ENCODE data around the gene FAM114A1. TPM values are rescaled to one million over a fixed set of nuclear protein-coding genes. Genes with fewer than 3 reads are reported as not detected.
A peak's percentile ranks its signal among the peaks of the same experiment; 100 is the strongest.

FAM114A1 gene
- polyA plus RNA-seq, 3 donors: 30.4 to 36.7 (median 32.9) TPM

- DNase-seq (ENCODE audit: low read depth in 3 of 3, low spot score in 2 of 3): no peak
Observed at GRCh38 chr4:38857354-38858096, 10.1 kb upstream of the FAM114A1 start.

GRCh38 chr4:38858097-38858420, 9.5 kb upstream of the FAM114A1 start:
- no peak for DNase-seq (ENCODE audit: low read depth in 3 of 3, low spot score in 2 of 3)

- no peak for DNase-seq (ENCODE audit: low read depth in 3 of 3, low spot score in 2 of 3)
Observed at GRCh38 chr4:38859501-38859900, 8.1 kb upstream of the FAM114A1 start.

GRCh38 chr4:38860788-38861424, 6.7 kb upstream of the FAM114A1 start:
- no peak for DNase-seq (ENCODE audit: low read depth in 3 of 3, low spot score in 2 of 3)

- no peak for DNase-seq (ENCODE audit: low read depth in 3 of 3, low spot score in 2 of 3)
Observed at GRCh38 chr4:38861791-38862190, 5.8 kb upstream of the FAM114A1 start.

GRCh38 chr4:38865445-38865844, 2.2 kb upstream of the FAM114A1 start:
- DNase-seq (ENCODE audit: low read depth in 3 of 3, low spot score in 2 of 3): no peak

GRCh38 chr4:38866973-38867477, 581 bp upstream of the FAM114A1 start:
- peak in 1 of 3 donors; percentile 36 for DNase-seq (ENCODE audit: low read depth in 3 of 3, low spot score in 2 of 3)

- peak; percentile 12 to 18 (median 13) for DNase-seq (ENCODE audit: low read depth in 3 of 3, low spot score in 2 of 3)
Observed at GRCh38 chr4:38868059-38868960, 704 bp downstream of the FAM114A1 start.

- DNase-seq (ENCODE audit: low read depth in 3 of 3, low spot score in 2 of 3): no peak
Observed at GRCh38 chr4:38869511-38869910, 1.9 kb downstream of the FAM114A1 start.

- DNase-seq (ENCODE audit: low read depth in 3 of 3, low spot score in 2 of 3): no peak
Observed at GRCh38 chr4:38870098-38870808, 2.6 kb downstream of the FAM114A1 start.

- no peak for DNase-seq (ENCODE audit: low read depth in 3 of 3, low spot score in 2 of 3)
Observed at GRCh38 chr4:38871593-38871992, 4.0 kb downstream of the FAM114A1 start.

- DNase-seq (ENCODE audit: low read depth in 3 of 3, low spot score in 2 of 3): no peak
Observed at GRCh38 chr4:38872620-38873019, 5.0 kb downstream of the FAM114A1 start.

- peak in 1 of 3 donors; percentile 7 for DNase-seq (ENCODE audit: low read depth in 3 of 3, low spot score in 2 of 3)
Observed at GRCh38 chr4:38873290-38873944, 5.8 kb downstream of the FAM114A1 start.

- no peak for DNase-seq (ENCODE audit: low read depth in 3 of 3, low spot score in 2 of 3)
Observed at GRCh38 chr4:38876636-38877035, 9.0 kb downstream of the FAM114A1 start.

- DNase-seq (ENCODE audit: low read depth in 3 of 3, low spot score in 2 of 3): no peak
Observed at GRCh38 chr4:38884254-38884653, 16.6 kb downstream of the FAM114A1 start.

- DNase-seq (ENCODE audit: low read depth in 3 of 3, low spot score in 2 of 3): no peak
Observed at GRCh38 chr4:38889143-38889542, 21.5 kb downstream of the FAM114A1 start.

GRCh38 chr4:38891051-38891983, 23.7 kb downstream of the FAM114A1 start:
- DNase-seq (ENCODE audit: low read depth in 3 of 3, low spot score in 2 of 3): no peak

- no peak for DNase-seq (ENCODE audit: low read depth in 3 of 3, low spot score in 2 of 3)
Observed at GRCh38 chr4:38894322-38894982, 26.8 kb downstream of the FAM114A1 start.
